NCI-H1105 (cell line): ENCODE results near the gene ATXN7L2.

Experiments
- DNase-seq: peaks from one replicate; lab custom pipeline; 2025; lab: John Stamatoyannopoulos, UW

ATXN7L2 gene

GRCh38 chr1:109527098-109527811 is 43.5 kb downstream of the ATXN7L2 start:
- DNase-seq: no peak

- DNase-seq: no peak
These were observed 44.4 kb downstream of the ATXN7L2 start for GRCh38 chr1:109527846-109528695.

- no peak for DNase-seq
These were observed 45.0 kb downstream of the ATXN7L2 start for GRCh38 chr1:109528712-109529111.

- peak; percentile 39 for DNase-seq
These were observed 46.3 kb downstream of the ATXN7L2 start for GRCh38 chr1:109529881-109530456.

- peak; percentile 75 for DNase-seq
These were observed 46.9 kb downstream of the ATXN7L2 start for GRCh38 chr1:109530457-109531087.

GRCh38 chr1:109531380-109531779 is 47.7 kb downstream of the ATXN7L2 start:
- DNase-seq: no peak

- no peak for DNase-seq
These were observed 48.2 kb downstream of the ATXN7L2 start for GRCh38 chr1:109531826-109532364.

GRCh38 chr1:109532365-109533136 is 48.8 kb downstream of the ATXN7L2 start:
- peak; percentile 61 for DNase-seq

- no peak for DNase-seq
These were observed 50.7 kb downstream of the ATXN7L2 start for GRCh38 chr1:109534307-109534858.

- DNase-seq: no peak
These were observed 51.8 kb downstream of the ATXN7L2 start for GRCh38 chr1:109535481-109535880.

GRCh38 chr1:109535971-109536491 is 52.3 kb downstream of the ATXN7L2 start:
- DNase-seq: peak; percentile 31

GRCh38 chr1:109537450-109538178 is 53.9 kb downstream of the ATXN7L2 start:
- no peak for DNase-seq

- DNase-seq: no peak
These were observed 55.3 kb downstream of the ATXN7L2 start for GRCh38 chr1:109538827-109539555.

- DNase-seq: no peak
These were observed 56.0 kb downstream of the ATXN7L2 start, which contains the start of gene GPR61 for GRCh38 chr1:109539676-109540075. Gene GPR61 (plus strand): TSS chr1:109539872. CDS start chr1:109543023, 3,151 bp downstream.

GRCh38 chr1:109541102-109541501 is 57.4 kb downstream of the ATXN7L2 start:
- DNase-seq: no peak
